SK-N-SH treated with all-trans-retinoic acid at 6 μM for 48 hours (cell line): ENCODE data around the gene LRFN5.
"Not testable (repeated sequence)": the region's sequence is repeated elsewhere in the genome, so short reads cannot be mapped to it uniquely, and the experiment has no call there.

ENCODE experiments used
- ATAC-seq: fragments of 200-7000 bp; cut with Tn5 transposase; 3 replicates; pipeline ENCODE4 v1.9.1; 2020; ENCODE audit warnings: mild to moderate bottlenecking, moderate library complexity
- ARNTL ChIP-seq: fragments of 450-650 bp; formaldehyde crosslinking; IDR thresholded peaks from 2 replicates; pipeline ENCODE4 v1.5.0; 2020; ENCODE audit warnings: low read depth, mild to moderate bottlenecking, moderate library complexity, borderline replicate concordance
- BACH2 ChIP-seq: fragments of 250-450 bp; sonication (Bioruptor Pico); IDR thresholded peaks from 2 replicates; pipeline ENCODE4 v1.9.0; 2021; ENCODE audit warnings: mild to moderate bottlenecking, borderline replicate concordance
- CSDC2 ChIP-seq: fragments of 250-450 bp; sonication (Bioruptor Pico); IDR thresholded peaks from 2 replicates; pipeline ENCODE4 v1.5.0; 2020; ENCODE audit warnings: mild to moderate bottlenecking, moderate library complexity
- CSRNP3 ChIP-seq: fragments of 250-450 bp; sonication (Bioruptor Pico); IDR thresholded peaks from 2 replicates; pipeline ENCODE4 v1.5.1; 2021; ENCODE audit warnings: mild to moderate bottlenecking, moderate library complexity
- ESRRG ChIP-seq: fragments of 250-450 bp; sonication (Bioruptor Pico); IDR thresholded peaks from 2 replicates; pipeline ENCODE4 v1.6.1; 2021; ENCODE audit warnings: mild to moderate bottlenecking
- GLIS3 ChIP-seq: fragments of 250-450 bp; sonication (Bioruptor Pico); IDR thresholded peaks from 2 replicates; pipeline ENCODE4 v1.5.0; 2020; ENCODE audit warnings: mild to moderate bottlenecking, moderate library complexity
- ISL1 ChIP-seq: fragments of 250-450 bp; sonication (Bioruptor Pico); IDR thresholded peaks from 2 replicates; pipeline ENCODE4 v2.1.2; 2022; ENCODE audit warnings: mild to moderate bottlenecking, moderate library complexity
- OSR1 ChIP-seq: fragments of 250-450 bp; sonication (Bioruptor Pico); IDR thresholded peaks from 2 replicates; pipeline ENCODE4 v1.8.0; 2022; ENCODE audit warnings: moderate library complexity, mild to moderate bottlenecking, inconsistent platforms
- PATZ1 ChIP-seq: fragments of 250-450 bp; sonication (Bioruptor Pico); IDR thresholded peaks from 2 replicates; pipeline ENCODE4 v1.8.0; 2020; ENCODE audit warnings: mild to moderate bottlenecking, moderate library complexity, borderline replicate concordance
- POU6F1 ChIP-seq: fragments of 250-450 bp; sonication (Bioruptor Pico); IDR thresholded peaks from 2 replicates; pipeline ENCODE4 v1.8.0; 2021; ENCODE audit warnings: low read depth, mild to moderate bottlenecking, moderate library complexity, borderline replicate concordance
- PPARA ChIP-seq: fragments of 250-450 bp; sonication (Bioruptor Pico); IDR thresholded peaks from 2 replicates; pipeline ENCODE4 v1.5.0; 2020; ENCODE audit warnings: mild to moderate bottlenecking, borderline replicate concordance
- RARB ChIP-seq: fragments of 250-450 bp; sonication (Bioruptor Pico); IDR thresholded peaks from 2 replicates; pipeline ENCODE4 v1.8.0; 2021; ENCODE audit warnings: mild to moderate bottlenecking, moderate library complexity
- SNAI2 ChIP-seq: fragments of 250-450 bp; sonication (Bioruptor Pico); IDR thresholded peaks from 2 replicates; pipeline ENCODE4 v1.5.0; 2020; ENCODE audit warnings: mild to moderate bottlenecking, moderate library complexity
- TOX ChIP-seq: fragments of 250-450 bp; sonication (Bioruptor Pico); IDR thresholded peaks from 2 replicates; pipeline ENCODE4 v1.8.0; 2021; ENCODE audit warnings: mild to moderate bottlenecking, moderate library complexity, borderline replicate concordance
- ZC3H10 ChIP-seq: fragments of 250-450 bp; sonication (Bioruptor Pico); IDR thresholded peaks from 2 replicates; pipeline ENCODE4 v1.5.1; 2021; ENCODE audit warnings: mild to moderate bottlenecking, moderate library complexity
- ZFP3 ChIP-seq: fragments of 250-450 bp; sonication (Bioruptor Pico); IDR thresholded peaks from 2 replicates; pipeline ENCODE4 v1.5.0; 2020; ENCODE audit warnings: mild to moderate bottlenecking, moderate library complexity
- ZFP30 ChIP-seq: fragments of 450-650 bp; formaldehyde crosslinking; IDR thresholded peaks from 2 replicates; pipeline ENCODE4 v1.5.0; 2022; ENCODE audit warnings: mild to moderate bottlenecking, moderate library complexity
- ZNF565 ChIP-seq: fragments of 450-650 bp; formaldehyde crosslinking; conservative IDR thresholded peaks from 2 replicates; pipeline ENCODE4 v1.5.0; 2020; ENCODE audit warnings: low read depth, mild to moderate bottlenecking, moderate library complexity
- ZNF70 ChIP-seq: fragments of 450-650 bp; formaldehyde crosslinking; IDR thresholded peaks from 2 replicates; pipeline ENCODE4 v1.5.0; 2020; ENCODE audit warnings: mild to moderate bottlenecking, moderate library complexity
- ZNF8 ChIP-seq: fragments of 450-650 bp; formaldehyde crosslinking; IDR thresholded peaks from 2 replicates; pipeline ENCODE4 v1.5.0; 2020; ENCODE audit warnings: mild to moderate bottlenecking, moderate library complexity

Gene LRFN5

DNA sequence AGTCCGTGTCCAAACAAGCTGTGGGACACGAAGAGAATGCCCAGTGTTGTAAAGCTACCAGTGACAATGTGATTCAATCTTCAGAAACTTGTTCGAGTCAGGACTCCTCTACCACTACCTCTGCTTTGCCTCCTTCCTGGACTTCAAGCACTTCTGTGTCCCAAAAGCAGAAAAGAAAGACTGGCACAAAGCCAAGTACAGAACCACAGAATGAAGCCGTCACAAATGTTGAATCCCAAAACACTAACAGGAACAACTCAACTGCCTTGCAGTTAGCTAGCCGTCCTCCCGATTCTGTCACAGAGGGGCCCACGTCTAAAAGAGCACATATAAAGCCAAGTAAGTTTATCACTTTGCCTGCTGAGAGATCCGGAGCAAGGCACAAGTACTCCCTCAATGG is 284.9 kb downstream of the LRFN5 start:
- no peak for ATAC-seq
- TF ChIP-seq POU6F1 (no peak), CSRNP3 (CRISPR knock-in tag) (no peak), ZNF8 (CRISPR knock-in tag) (no peak), ZC3H10 (CRISPR knock-in tag) (no peak), OSR1 (CRISPR knock-in tag) (no peak), GLIS3 (CRISPR knock-in tag) (no peak), ZFP3 (CRISPR knock-in tag) (no peak), ARNTL (CRISPR knock-in tag) (no peak), ZNF565 (CRISPR knock-in tag) (no peak), RARB (CRISPR knock-in tag) (no peak), ISL1 (no peak), BACH2 (no peak)

DNA sequence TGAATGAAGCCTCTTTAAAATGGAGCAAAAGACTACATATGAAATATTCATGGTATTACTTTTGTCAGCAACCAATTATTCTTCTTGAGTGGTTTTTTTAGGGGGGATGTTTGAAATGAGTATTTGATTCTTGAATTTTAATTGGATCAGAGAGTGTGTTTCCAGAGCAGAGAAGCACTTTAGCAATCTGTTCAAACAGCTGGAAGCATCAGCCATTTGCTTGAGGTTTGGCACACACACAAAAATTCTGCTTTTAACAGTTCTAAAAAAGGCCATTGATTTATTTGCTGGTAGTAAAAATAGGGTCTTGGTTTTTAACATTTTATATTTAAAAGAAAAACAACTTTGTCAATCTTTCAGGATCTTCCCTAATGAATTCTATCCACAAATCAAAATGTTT is 292.7 kb downstream of the LRFN5 start:
- TF ChIP-seq ZNF70 (CRISPR knock-in tag) (no peak), ZNF565 (CRISPR knock-in tag) (no peak)
- ATAC-seq, result no peak

- TF ChIP-seq TOX (CRISPR knock-in tag) (no peak), ZNF8 (CRISPR knock-in tag) (no peak), ZNF565 (CRISPR knock-in tag) (no peak), CSDC2 (CRISPR knock-in tag) (no peak), PPARA (CRISPR knock-in tag) (no peak), PATZ1 (no peak), ZNF70 (CRISPR knock-in tag) (no peak), SNAI2 (CRISPR knock-in tag) (no peak), ESRRG (CRISPR knock-in tag) (no peak)
- TF ChIP-seq, all 23 proteins: peak for 0
- no peak for ATAC-seq
Measured at GRCh38 chr14:41900644-41901043, 294.0 kb downstream of the LRFN5 start.

GRCh38 chr14:41901089-41901488 is 294.4 kb downstream of the LRFN5 start:
- ATAC-seq, result no peak
- TF ChIP-seq RARB (CRISPR knock-in tag) (no peak), BACH2 (no peak), PATZ1 (no peak), ZC3H10 (CRISPR knock-in tag) (no peak), SNAI2 (CRISPR knock-in tag) (no peak)
- TF ChIP-seq, all 23 proteins: peak for 0

DNA sequence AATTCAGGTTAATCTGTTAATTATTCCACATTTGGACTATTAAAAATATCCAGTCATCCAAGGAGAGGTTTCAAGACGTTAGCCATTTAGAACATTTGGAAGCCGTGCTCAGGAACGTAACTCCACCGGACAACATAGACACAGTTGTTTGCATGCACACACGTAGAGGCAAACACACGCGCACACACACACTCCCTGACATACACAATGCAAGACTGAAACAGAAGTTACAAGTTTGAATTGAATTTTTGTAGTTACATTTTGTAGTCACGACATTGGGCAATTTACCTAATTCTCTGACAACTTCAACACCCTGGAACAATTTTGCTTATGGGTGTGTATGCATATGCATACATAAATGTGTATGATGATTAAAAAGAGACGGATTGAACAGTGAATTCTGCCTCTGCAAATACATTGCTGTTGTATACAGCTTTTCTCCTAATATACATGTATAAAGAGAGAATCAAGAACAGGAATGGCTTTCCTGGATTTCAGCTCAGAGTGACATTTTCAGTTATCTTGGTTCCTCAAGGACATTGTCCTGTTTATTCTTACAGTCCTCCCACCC is 298.8 kb downstream of the LRFN5 start:
- ATAC-seq, result no peak
- TF ChIP-seq TOX (CRISPR knock-in tag), result no peak
- no peak for TF ChIP-seq ISL1
- no peak for TF ChIP-seq SNAI2 (CRISPR knock-in tag)
- no peak for TF ChIP-seq ZFP30 (CRISPR knock-in tag)
- TF ChIP-seq CSRNP3 (CRISPR knock-in tag), result no peak
- no peak for TF ChIP-seq ZC3H10 (CRISPR knock-in tag)
- no peak for TF ChIP-seq ARNTL (CRISPR knock-in tag)
- no peak for TF ChIP-seq GLIS3 (CRISPR knock-in tag)
- TF ChIP-seq POU6F1, result no peak

DNA sequence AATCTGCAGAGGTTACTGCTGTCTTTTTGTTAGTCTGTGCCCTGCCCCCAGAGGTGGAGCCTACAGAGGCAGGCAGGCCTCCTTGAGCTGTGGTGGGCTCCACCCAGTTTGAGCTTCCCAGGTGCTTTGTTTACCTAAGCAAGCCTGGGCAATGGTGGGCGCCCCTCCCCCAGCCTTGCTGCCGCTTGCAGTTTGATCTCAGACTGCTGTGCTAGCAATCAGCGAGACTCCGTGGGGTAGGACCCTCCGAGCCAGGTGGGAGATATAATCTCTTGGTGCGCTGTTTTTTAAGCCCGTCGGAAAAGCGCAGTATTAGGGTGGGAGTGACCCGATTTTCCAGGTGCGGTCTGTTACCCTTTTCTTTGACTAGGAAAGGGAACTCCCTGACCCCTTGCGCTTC is 304.5 kb downstream of the LRFN5 start:
- ATAC-seq, result not testable (repeated sequence)
